Measurements from ENCODE around the gene TLR7.

The TLR7 gene

GRCh38 chrX:12866451-12867377, at the start of gene TLR7:
TLR7 (plus strand) TSS chrX:12867072; CDS start chrX:12867579, 507 bp downstream.
- DNase-seq, result no peak

GRCh38 chrX:12817528-12817927, 49.3 kb upstream of the TLR7 start:
- DNase-seq, result no peak

GRCh38 chrX:12819222-12819621, 47.6 kb upstream of the TLR7 start:
- no peak for DNase-seq

GRCh38 chrX:12820737-12821136, 46.1 kb upstream of the TLR7 start:
- no peak for DNase-seq

- no peak for DNase-seq
Observed at GRCh38 chrX:12824944-12825343, 41.9 kb upstream of the TLR7 start.

GRCh38 chrX:12825801-12826200, 41.1 kb upstream of the TLR7 start:
- DNase-seq, result no peak

- no peak for DNase-seq
Observed at GRCh38 chrX:12843061-12843667, 23.7 kb upstream of the TLR7 start.

- DNase-seq, result no peak
Observed at GRCh38 chrX:12843668-12844279, 23.1 kb upstream of the TLR7 start.

- no peak for DNase-seq
Observed at GRCh38 chrX:12844319-12844718, 22.6 kb upstream of the TLR7 start.

GRCh38 chrX:12865359-12865758, 1.5 kb upstream of the TLR7 start:
- no peak for DNase-seq

GRCh38 chrX:12867685-12868084, 813 bp downstream of the TLR7 start:
- no peak for DNase-seq

- no peak for DNase-seq
Observed at GRCh38 chrX:12868747-12869146, 1.9 kb downstream of the TLR7 start.

- no peak for DNase-seq
Observed at GRCh38 chrX:12871257-12871656, 4.4 kb downstream of the TLR7 start.

- DNase-seq, result no peak
Observed at GRCh38 chrX:12872741-12873140, 5.9 kb downstream of the TLR7 start.

GRCh38 chrX:12874581-12874980, 7.7 kb downstream of the TLR7 start:
- DNase-seq, result no peak

- DNase-seq, result no peak
Observed at GRCh38 chrX:12877386-12877785, 10.5 kb downstream of the TLR7 start.

- DNase-seq, result no peak
Observed at GRCh38 chrX:12878536-12878935, 11.7 kb downstream of the TLR7 start.

GRCh38 chrX:12881914-12882313, 15.0 kb downstream of the TLR7 start:
- no peak for DNase-seq

- no peak for DNase-seq
Observed at GRCh38 chrX:12885508-12885907, 18.6 kb downstream of the TLR7 start.

- DNase-seq, result no peak
Observed at GRCh38 chrX:12886545-12886944, 19.7 kb downstream of the TLR7 start.

GRCh38 chrX:12887141-12887540, 20.3 kb downstream of the TLR7 start:
- no peak for DNase-seq

GRCh38 chrX:12887767-12888166, 20.9 kb downstream of the TLR7 start:
- DNase-seq, result no peak

- DNase-seq, result no peak
Observed at GRCh38 chrX:12890467-12890866, 23.6 kb downstream of the TLR7 start.

GRCh38 chrX:12891171-12891570, 24.3 kb downstream of the TLR7 start:
- no peak for DNase-seq

All from NCI-H748 treated with DMSO at 0.1 percent for 48 hours (cell line).